HG02571 (cell line): ENCODE results near the gene MMP13.

Source experiments
- ATAC-seq: cut with Tn5 transposase; IDR thresholded peaks from one replicate; pipeline ENCODE4 v1.9.1; 2021; ENCODE audit warnings: mild to moderate bottlenecking, moderate library complexity; ENCODE audit not compliant: unreplicated experiment

MMP13 gene

GRCh38 chr11:102936864-102937509, 18.5 kb downstream of the MMP13 start:
- no peak for ATAC-seq

GRCh38 chr11:102935514-102935913, 20.0 kb downstream of the MMP13 start:
- no peak for ATAC-seq

- ATAC-seq, result no peak
These were observed 20.8 kb downstream of the MMP13 start for GRCh38 chr11:102934735-102935134.

GRCh38 chr11:102933627-102934026, 21.9 kb downstream of the MMP13 start:
- ATAC-seq, result no peak

- no peak for ATAC-seq
These were observed 22.9 kb downstream of the MMP13 start for GRCh38 chr11:102932678-102933077.

- ATAC-seq, result no peak
These were observed 25.1 kb downstream of the MMP13 start for GRCh38 chr11:102930451-102930850.

- no peak for ATAC-seq
These were observed 25.6 kb downstream of the MMP13 start for GRCh38 chr11:102929972-102930371.

GRCh38 chr11:102929166-102929565, 26.4 kb downstream of the MMP13 start:
- no peak for ATAC-seq

- no peak for ATAC-seq
These were observed 27.3 kb downstream of the MMP13 start for GRCh38 chr11:102928247-102928646.

GRCh38 chr11:102927624-102927990, 27.9 kb downstream of the MMP13 start:
- no peak for ATAC-seq

- ATAC-seq, result no peak
These were observed 28.4 kb downstream of the MMP13 start for GRCh38 chr11:102926961-102927623.

GRCh38 chr11:102926517-102926916, 29.0 kb downstream of the MMP13 start:
- no peak for ATAC-seq

- no peak for ATAC-seq
These were observed 29.5 kb downstream of the MMP13 start for GRCh38 chr11:102925988-102926387.

- ATAC-seq, result no peak
These were observed 30.6 kb downstream of the MMP13 start for GRCh38 chr11:102924851-102925380.

- no peak for ATAC-seq
These were observed 33.8 kb downstream of the MMP13 start for GRCh38 chr11:102921587-102922220.

GRCh38 chr11:102920118-102920684, 35.3 kb downstream of the MMP13 start:
- peak; percentile 60 for ATAC-seq

GRCh38 chr11:102915044-102915375, 40.5 kb downstream of the MMP13 start:
- no peak for ATAC-seq

- no peak for ATAC-seq
These were observed 41.1 kb downstream of the MMP13 start for GRCh38 chr11:102914238-102915043.

GRCh38 chr11:102912482-102912830, 43.1 kb downstream of the MMP13 start:
- no peak for ATAC-seq

- ATAC-seq, result no peak
These were observed 43.6 kb downstream of the MMP13 start for GRCh38 chr11:102911758-102912481.
